GM18508 (cell line): ENCODE measurements around the gene HCK.

Experiments used
- ATAC-seq: cut with Tn5 transposase; IDR thresholded peaks from one replicate; pipeline ENCODE4 v1.9.1; 2021; ENCODE audit warnings: moderate number of reproducible peaks; ENCODE audit not compliant: insufficient read depth, unreplicated experiment

HCK gene

DNA sequence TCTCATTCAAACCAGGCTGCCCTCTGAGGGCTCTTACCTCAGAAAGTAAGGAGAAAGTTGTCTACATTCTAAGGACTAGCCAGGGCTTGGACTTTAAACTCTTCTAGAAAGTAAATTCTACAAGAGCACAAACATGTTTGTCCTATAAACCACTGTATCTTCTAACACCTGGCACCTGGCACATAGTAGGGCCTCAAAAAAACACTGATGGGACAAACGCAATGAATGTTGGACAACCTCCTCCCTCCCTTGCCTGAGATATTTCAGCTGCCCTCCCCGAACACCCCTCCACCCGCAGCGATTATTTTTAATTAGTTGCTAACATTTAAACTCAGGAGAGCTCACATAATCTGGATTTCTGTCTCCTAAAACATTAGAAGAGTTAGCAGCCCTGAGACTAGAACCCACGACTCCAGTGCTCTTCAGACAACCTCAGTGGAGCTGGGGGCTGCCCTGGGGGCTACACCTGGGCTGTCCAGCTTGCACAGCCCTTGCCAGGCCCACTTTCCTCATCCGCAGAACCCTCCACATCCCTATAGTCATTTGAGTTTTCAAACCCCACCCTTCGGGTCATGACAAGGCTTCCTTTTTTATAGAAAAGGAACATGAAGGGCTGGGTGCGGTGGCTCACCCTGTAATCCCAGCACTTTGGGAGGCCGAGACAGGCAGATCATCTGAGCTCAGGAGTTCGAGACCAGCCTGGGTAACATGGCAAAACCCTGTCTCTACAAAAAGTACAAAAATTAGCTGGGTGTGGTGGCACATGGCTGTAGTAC lies 4.9 kb downstream of the HCK start:
- no peak for ATAC-seq

- ATAC-seq: no peak
Measured at GRCh38 chr20:32057656-32058184, 5.7 kb downstream of the HCK start.

DNA sequence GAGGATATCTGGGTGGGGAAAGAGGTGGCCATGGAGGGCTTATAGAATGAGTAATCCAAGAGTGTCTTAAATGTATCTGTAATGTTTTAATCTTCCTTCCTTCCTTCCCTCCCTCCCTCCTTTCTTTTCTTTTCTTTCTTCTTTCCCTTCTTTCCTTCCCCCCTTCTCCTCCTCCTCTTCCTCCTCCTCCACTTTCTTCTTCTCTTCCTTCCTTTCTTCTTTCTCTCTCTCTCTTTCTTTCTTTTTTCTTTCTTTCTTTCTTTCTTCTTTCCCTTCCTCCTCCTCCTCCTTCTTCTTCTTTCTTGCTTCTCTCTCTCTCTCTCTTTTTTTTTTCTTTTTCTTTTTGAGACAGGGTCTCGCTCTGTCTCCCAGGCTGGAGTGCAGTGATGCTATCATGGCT lies 7.1 kb downstream of the HCK start:
- ATAC-seq: no peak

GRCh38 chr20:32062776-32063170 lies 10.7 kb downstream of the HCK start:
- ATAC-seq: no peak

- no peak for ATAC-seq
Measured at GRCh38 chr20:32063695-32064094, 11.7 kb downstream of the HCK start.

DNA sequence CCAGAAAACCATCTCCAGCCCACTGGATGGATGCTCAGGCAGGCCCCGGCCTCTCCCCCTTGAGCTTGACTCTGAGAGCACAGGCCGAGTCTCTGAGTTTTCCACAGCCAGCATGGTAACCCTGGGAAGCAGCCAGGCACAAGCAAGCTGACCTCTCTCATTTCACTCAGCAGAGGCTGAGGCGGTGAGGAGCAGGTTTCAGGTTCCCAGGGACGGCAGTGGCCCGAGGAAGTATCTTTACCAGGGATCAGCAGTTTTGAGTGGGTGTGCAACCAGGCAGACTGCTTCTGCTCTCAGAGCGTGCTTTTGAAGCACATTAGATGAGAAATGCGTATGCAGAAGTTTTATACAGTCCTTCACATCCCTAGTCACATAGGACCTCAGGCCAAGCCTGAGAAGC lies 12.6 kb downstream of the HCK start:
- no peak for ATAC-seq

- ATAC-seq: no peak
Measured at GRCh38 chr20:32067234-32067821, 15.3 kb downstream of the HCK start.

- ATAC-seq: no peak
Measured at GRCh38 chr20:32068174-32068573, 16.1 kb downstream of the HCK start.

GRCh38 chr20:32069711-32070110 lies 17.7 kb downstream of the HCK start:
- no peak for ATAC-seq

GRCh38 chr20:32070282-32070681 lies 18.2 kb downstream of the HCK start:
- no peak for ATAC-seq

- no peak for ATAC-seq
Measured at GRCh38 chr20:32070690-32071213, 18.7 kb downstream of the HCK start.

- no peak for ATAC-seq
Measured at GRCh38 chr20:32071395-32072167, 19.5 kb downstream of the HCK start.

DNA sequence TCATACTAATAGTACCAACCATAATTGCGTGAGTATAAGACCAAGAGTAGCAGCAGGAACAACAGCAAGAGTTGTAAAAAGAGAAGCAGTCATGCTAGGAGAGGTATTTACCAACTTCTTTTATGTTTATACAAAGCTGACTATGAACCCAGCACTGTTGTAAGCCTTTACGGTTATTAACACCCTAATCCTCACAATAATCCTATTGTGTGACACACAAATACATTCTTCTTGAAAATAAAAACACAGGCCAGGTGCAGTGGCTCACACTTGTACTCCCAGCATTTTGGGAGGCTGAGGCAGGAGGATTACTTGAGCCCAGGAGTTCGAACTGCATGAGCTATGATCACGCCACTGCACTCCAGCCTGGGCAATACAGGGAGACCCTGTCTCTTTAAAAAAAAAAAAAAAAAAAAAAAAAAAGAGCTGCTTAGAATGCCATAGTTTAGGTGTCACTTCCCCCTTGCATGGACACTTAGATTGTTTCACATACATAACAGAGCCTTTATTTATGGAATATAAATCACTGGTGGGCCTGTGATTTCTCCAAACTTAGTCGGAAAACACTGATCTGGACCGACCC lies 20.2 kb downstream of the HCK start:
- no peak for ATAC-seq

DNA sequence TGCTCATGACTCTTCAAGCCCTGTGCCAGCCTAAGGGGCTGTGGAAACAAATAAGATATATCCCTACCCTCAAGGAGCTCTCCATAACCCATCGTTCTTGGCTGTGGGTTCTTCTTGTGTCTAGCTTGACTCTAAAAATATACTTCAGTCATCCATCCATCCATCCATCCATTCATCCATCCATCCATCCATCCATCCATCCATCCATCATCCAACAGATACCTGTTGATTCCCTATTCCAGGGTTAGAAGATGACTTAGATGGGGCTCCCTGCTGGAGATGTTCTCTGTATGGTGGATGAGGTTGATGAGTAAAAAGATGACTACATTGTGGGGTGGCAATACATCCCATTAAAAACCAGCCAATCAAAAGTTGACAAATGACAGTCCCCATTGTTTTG lies 23.5 kb downstream of the HCK start:
- ATAC-seq: no peak

DNA sequence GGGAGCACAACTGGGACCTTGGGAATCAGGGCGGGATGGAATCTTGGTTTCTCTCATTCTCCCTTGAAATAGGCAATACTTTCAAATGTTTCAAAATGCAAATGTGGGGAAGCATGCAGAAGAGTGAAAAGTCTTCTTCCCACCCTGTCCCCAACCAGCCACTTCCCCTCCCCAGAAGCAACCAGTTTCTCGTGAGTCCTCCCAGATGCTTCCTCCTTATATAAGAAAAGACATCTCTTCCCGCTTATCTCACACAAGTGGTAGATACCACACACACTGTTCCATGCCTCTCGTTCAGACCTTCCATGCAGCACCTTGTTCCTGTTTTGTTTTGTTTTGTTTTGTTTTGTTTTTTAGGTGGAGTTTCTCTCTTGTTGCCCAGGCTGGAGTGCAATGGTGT lies 25.1 kb downstream of the HCK start:
- ATAC-seq: no peak

GRCh38 chr20:32078322-32078721 lies 26.3 kb downstream of the HCK start:
- ATAC-seq: no peak

GRCh38 chr20:32078791-32079190 lies 26.7 kb downstream of the HCK start:
- no peak for ATAC-seq

GRCh38 chr20:32079655-32080109 lies 27.6 kb downstream of the HCK start:
- no peak for ATAC-seq

DNA sequence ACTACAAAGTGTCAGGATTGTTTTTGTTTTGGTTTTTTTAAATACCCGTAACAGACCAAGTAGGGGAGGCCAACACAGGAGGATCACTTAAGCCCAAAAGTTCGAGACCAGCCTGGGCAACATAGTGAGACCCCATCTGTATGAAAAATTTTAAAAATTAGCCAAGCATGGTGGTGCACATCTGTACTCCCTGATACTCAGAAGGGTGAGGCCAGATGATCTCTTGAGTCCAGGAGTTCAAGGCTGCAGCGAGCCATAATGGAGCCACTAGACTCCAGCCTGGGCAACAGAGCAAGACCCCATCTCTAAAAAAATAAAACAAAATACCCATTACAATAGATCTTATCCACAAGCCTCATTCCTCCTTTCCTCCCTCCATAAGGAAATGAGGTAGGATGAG lies 28.7 kb downstream of the HCK start:
- no peak for ATAC-seq

DNA sequence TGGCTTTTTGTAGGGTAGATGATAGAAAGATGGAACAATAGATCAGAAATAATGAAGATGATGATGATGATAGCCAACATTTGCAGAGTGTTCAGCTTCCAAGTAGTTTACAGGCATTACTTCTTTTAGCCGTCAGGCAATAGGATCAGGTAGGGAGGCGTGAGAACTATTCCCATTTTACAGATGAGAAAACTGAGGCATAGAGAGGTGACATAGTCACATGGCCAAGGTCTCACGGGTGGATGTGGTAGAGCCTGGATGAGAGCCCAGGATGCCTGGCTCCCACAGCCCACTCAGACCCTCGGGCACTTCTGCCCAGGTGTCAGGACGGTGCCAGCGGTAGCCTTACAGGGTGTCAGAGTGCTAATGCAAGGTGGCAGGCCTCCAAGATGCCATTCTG lies 31.4 kb downstream of the HCK start:
- no peak for ATAC-seq

- ATAC-seq: no peak
Measured at GRCh38 chr20:32087070-32087469, 35.0 kb downstream of the HCK start.
